Measurements from ENCODE around the gene CDK4. TPM values are rescaled to one million over a fixed set of nuclear protein-coding genes. Genes with fewer than 3 reads are reported as not detected.

Gene CDK4
- total and polyA plus RNA-seq, 5 donors from 2014 or later = 17.5 to 90.3 (median 63.5) TPM

DNA sequence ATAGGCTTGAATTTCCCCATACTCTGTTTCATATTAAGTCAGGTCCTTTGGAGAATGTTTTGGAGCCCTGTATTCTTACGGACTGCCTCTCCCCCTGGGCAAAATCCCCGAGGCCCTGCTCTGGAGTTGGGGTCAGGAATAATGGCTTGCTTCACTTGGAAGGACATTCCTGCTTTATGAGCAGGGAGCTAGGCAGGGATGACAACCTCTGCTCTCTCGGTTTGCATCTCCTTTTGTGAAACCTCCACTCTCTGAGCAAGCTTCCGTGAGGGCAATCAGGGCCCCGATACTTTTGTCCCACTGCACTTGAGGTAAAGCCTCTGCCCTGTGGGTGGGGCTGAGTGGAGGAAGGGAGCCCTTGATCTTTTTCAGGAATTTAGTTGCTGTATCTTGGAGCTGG is 38.9 kb downstream of the CDK4 start:
- Histone ChIP-seq H3K36me3 (ENCODE audit: control insufficient read depth, insufficient read depth, low read length) (peaks cover 46% of the 10 kb centered on the region), H3K4me3 (ENCODE audit: low read depth, low read length) (no peak overlapping the region), H3K27ac (ENCODE audit: insufficient read depth, low read length, poor library complexity, severe bottlenecking) (no peak overlapping the region), H3K9me3 (ENCODE audit: control insufficient read depth in 2 of 2, low read length in 2 of 2) (no peaks in the 10 kb centered on the region), H3K27me3 (ENCODE audit: control insufficient read depth, insufficient read depth, low read length) (no peaks in the 10 kb centered on the region), H3K4me1 (ENCODE audit: control insufficient read depth, insufficient read depth, low read length, poor library complexity, severe bottlenecking) (no peaks in the 10 kb centered on the region)
- ATAC-seq (ENCODE audit: low read depth in 2 of 2) = no peak
- Mint-ChIP-seq H3K9me3 (peaks cover 0 to 2% (median 0%) of the 10 kb centered on the region in 7 donors), H3K27me3 (no peaks in the 10 kb centered on the region), H3K4me1 (peaks cover 14 to 17% (median 16%) of the 10 kb centered on the region in 4 donors), H3K4me3 (no peak overlapping the region), H3K27ac (no peak overlapping the region), H3K36me3 (peaks cover 27% of the 10 kb centered on the region)
- DNase-seq = no peak

DNA sequence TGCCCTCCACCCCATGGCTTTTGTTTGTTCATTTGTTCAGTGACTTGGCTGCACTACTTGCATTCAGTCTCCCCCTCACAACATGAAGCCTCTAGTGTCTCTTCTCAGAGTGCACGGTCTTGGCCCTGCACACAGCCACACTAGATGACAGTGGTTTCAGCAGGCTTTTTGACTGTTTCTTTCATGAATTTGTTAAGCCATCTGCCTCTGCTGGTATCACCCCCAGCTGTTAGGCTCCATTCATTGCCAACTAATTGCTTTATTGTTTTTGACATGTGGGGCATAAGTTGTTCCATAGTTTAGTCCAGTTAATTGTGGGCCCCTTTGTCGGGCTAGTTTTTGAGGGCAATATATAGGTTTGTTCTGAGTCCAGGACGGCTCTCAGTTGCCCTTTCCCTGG is 39.4 kb downstream of the CDK4 start:
- peaks cover 22% of the 10 kb centered on the region for H3K36me3 Mint-ChIP-seq
- peaks cover 14 to 18% (median 17%) of the 10 kb centered on the region in 4 donors for H3K4me1 Mint-ChIP-seq
- no peak overlapping the region for H3K27ac Mint-ChIP-seq
- DNase-seq (no peak), ATAC-seq (ENCODE audit: low read depth in 2 of 2) (no peak)
- peaks cover 0 to 2% (median 0%) of the 10 kb centered on the region in 7 donors for H3K9me3 Mint-ChIP-seq
- peaks cover 41% of the 10 kb centered on the region for H3K36me3 ChIP-seq (ENCODE audit: control insufficient read depth, insufficient read depth, low read length)
- no peaks in the 10 kb centered on the region for H3K27me3 ChIP-seq (ENCODE audit: control insufficient read depth, insufficient read depth, low read length)
- H3K4me3 Mint-ChIP-seq = no peak overlapping the region
- H3K4me3 ChIP-seq (ENCODE audit: low read depth, low read length) = no peak overlapping the region
- H3K27ac ChIP-seq (ENCODE audit: insufficient read depth, low read length, poor library complexity, severe bottlenecking) = no peak overlapping the region
- no peaks in the 10 kb centered on the region for H3K27me3 Mint-ChIP-seq
- H3K9me3 ChIP-seq (ENCODE audit: control insufficient read depth in 2 of 2, low read length in 2 of 2) = no peaks in the 10 kb centered on the region
- H3K4me1 ChIP-seq (ENCODE audit: control insufficient read depth, insufficient read depth, low read length, poor library complexity, severe bottlenecking) = no peaks in the 10 kb centered on the region

DNA sequence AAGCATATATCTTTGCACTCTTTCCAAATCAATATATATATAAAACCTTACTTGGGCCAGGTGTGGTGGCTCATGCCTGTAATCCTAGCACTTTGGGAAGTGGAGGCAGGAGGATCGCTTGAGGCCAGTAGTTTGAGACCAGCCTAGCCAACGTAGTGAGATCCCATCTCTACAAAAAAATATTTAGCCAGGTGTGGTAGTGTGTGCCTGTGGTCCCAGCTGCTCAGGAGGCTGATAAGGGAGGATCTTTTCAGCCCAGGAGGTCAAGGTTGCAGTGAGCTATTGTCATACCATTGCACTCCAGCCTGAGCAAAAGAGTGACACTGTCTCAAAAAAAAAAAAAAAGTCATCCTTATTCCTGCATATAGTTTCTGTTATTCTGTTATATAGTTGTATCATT is 43.8 kb downstream of the CDK4 start:
- H3K9me3 Mint-ChIP-seq = peaks cover 0 to 7% (median 2%) of the 10 kb centered on the region in 7 donors
- peaks cover 14 to 20% (median 17%) of the 10 kb centered on the region in 4 donors for H3K4me1 Mint-ChIP-seq
- peaks cover 8 to 11% of the 10 kb centered on the region in 2 experiments for H3K9me3 ChIP-seq (ENCODE audit: control insufficient read depth in 2 of 2, low read length in 2 of 2)
- H3K36me3 ChIP-seq (ENCODE audit: control insufficient read depth, insufficient read depth, low read length) = peaks cover 47% of the 10 kb centered on the region
- no peak overlapping the region for H3K27ac ChIP-seq (ENCODE audit: insufficient read depth, low read length, poor library complexity, severe bottlenecking)
- no peak overlapping the region for H3K4me3 ChIP-seq (ENCODE audit: low read depth, low read length)
- no peaks in the 10 kb centered on the region for H3K27me3 Mint-ChIP-seq
- no peak overlapping the region for H3K4me3 Mint-ChIP-seq
- H3K36me3 Mint-ChIP-seq = peaks cover 41% of the 10 kb centered on the region
- no peaks in the 10 kb centered on the region for H3K27me3 ChIP-seq (ENCODE audit: control insufficient read depth, insufficient read depth, low read length)
- no peak for DNase-seq
- H3K4me1 ChIP-seq (ENCODE audit: control insufficient read depth, insufficient read depth, low read length, poor library complexity, severe bottlenecking) = no peaks in the 10 kb centered on the region
- no peak for ATAC-seq (ENCODE audit: low read depth in 2 of 2)
- H3K27ac Mint-ChIP-seq = no peak overlapping the region

DNA sequence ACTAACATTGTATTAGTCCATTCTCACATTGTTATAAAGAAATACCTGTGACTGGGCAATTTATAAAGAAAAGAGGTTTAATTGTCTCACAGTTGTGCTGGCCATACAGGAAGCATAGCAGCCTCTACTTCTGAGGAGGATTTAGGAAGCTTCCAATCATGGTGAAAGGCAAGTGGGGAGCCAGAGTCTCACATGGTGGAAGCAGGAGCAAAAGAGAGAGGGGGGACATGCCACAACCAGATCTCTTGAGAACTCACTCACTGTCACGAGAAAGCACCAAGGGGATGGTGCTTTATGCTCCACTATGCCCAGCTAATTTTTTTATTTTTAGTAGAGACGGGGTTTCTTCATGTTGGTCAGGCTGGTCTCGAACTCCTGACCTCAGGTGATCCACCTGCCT is 44.9 kb downstream of the CDK4 start:
- ATAC-seq (ENCODE audit: low read depth in 2 of 2) (no peak), DNase-seq (no peak)
- no peak overlapping the region for H3K4me3 Mint-ChIP-seq
- no peaks in the 10 kb centered on the region for H3K27me3 ChIP-seq (ENCODE audit: control insufficient read depth, insufficient read depth, low read length)
- H3K27ac ChIP-seq (ENCODE audit: insufficient read depth, low read length, poor library complexity, severe bottlenecking) = no peak overlapping the region
- H3K4me1 ChIP-seq (ENCODE audit: control insufficient read depth, insufficient read depth, low read length, poor library complexity, severe bottlenecking) = no peaks in the 10 kb centered on the region
- H3K36me3 ChIP-seq (ENCODE audit: control insufficient read depth, insufficient read depth, low read length) = peaks cover 49% of the 10 kb centered on the region
- H3K4me3 ChIP-seq (ENCODE audit: low read depth, low read length) = no peak overlapping the region
- H3K9me3 ChIP-seq (ENCODE audit: control insufficient read depth in 2 of 2, low read length in 2 of 2) = peaks cover 10 to 15% of the 10 kb centered on the region in 2 experiments
- H3K4me1 Mint-ChIP-seq = peaks cover 17 to 24% (median 20%) of the 10 kb centered on the region in 4 donors
- peaks cover 50% of the 10 kb centered on the region for H3K36me3 Mint-ChIP-seq
- no peak overlapping the region for H3K27ac Mint-ChIP-seq
- H3K27me3 Mint-ChIP-seq = no peaks in the 10 kb centered on the region
- H3K9me3 Mint-ChIP-seq = peaks cover 0 to 8% (median 7%) of the 10 kb centered on the region in 7 donors

DNA sequence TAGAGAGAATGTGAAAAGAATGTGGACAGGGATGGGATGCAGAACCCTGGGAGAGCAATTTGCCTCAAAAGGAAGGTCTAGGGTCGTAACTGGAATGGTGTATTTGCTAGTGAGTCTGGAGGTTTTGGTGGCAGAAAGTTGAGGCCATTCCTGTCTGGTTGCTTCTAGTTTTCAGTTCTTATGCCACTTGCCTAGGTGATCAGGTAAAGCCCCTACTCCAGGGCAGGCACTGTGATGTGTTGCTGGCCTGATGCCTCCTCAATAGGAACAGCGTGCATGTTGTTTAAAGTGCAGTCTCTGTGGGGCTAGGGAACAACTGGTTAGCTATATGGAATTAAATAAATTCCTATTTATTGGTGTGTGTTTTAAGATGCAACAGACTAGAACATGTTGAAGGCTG is 51.8 kb downstream of the CDK4 start:
- DNase-seq (no peak), ATAC-seq (ENCODE audit: low read depth in 2 of 2) (no peak)
- H3K27me3 Mint-ChIP-seq = no peaks in the 10 kb centered on the region
- Histone ChIP-seq H3K9me3 (ENCODE audit: control insufficient read depth in 2 of 2, low read length in 2 of 2) (peaks cover 10 to 15% of the 10 kb centered on the region in 2 experiments), H3K4me3 (ENCODE audit: low read depth, low read length) (no peak overlapping the region), H3K4me1 (ENCODE audit: control insufficient read depth, insufficient read depth, low read length, poor library complexity, severe bottlenecking) (peaks cover 1% of the 10 kb centered on the region), H3K36me3 (ENCODE audit: control insufficient read depth, insufficient read depth, low read length) (peaks cover 68% of the 10 kb centered on the region), H3K27ac (ENCODE audit: insufficient read depth, low read length, poor library complexity, severe bottlenecking) (no peak overlapping the region), H3K27me3 (ENCODE audit: control insufficient read depth, insufficient read depth, low read length) (no peaks in the 10 kb centered on the region)
- H3K9me3 Mint-ChIP-seq = peaks cover 0 to 8% (median 7%) of the 10 kb centered on the region in 7 donors
- H3K4me1 Mint-ChIP-seq = peaks cover 14 to 34% (median 26%) of the 10 kb centered on the region in 4 donors
- peak overlapping the region in 2 of 3 donors; percentile 37 to 60 for H3K27ac Mint-ChIP-seq
- H3K4me3 Mint-ChIP-seq = no peak overlapping the region
- H3K36me3 Mint-ChIP-seq = peaks cover 66% of the 10 kb centered on the region

DNA sequence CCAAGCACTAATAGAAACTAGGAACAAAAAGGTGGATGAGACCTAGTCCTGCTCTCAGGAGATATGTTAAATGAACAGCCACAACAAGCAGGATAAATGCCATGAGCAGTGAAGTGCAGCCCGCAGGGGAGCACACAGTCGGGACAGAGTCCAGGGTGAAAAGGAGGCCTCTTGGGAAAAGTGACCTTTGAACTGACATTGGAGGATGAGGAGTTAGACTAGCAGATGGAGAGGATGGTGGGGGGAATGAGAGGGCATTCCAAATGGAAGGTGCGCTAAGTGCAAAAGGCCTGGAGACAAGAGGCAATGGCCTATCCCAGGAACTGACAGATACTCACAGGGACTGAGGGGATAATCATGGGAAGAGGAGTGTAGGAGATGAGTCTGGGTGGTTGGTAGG is 53.7 kb downstream of the CDK4 start:
- Histone ChIP-seq H3K27me3 (ENCODE audit: control insufficient read depth, insufficient read depth, low read length) (no peaks in the 10 kb centered on the region), H3K36me3 (ENCODE audit: control insufficient read depth, insufficient read depth, low read length) (peaks cover 52% of the 10 kb centered on the region), H3K4me3 (ENCODE audit: low read depth, low read length) (no peak overlapping the region), H3K4me1 (ENCODE audit: control insufficient read depth, insufficient read depth, low read length, poor library complexity, severe bottlenecking) (peaks cover 13% of the 10 kb centered on the region), H3K27ac (ENCODE audit: insufficient read depth, low read length, poor library complexity, severe bottlenecking) (no peak overlapping the region), H3K9me3 (ENCODE audit: control insufficient read depth in 2 of 2, low read length in 2 of 2) (peaks cover 3 to 6% of the 10 kb centered on the region in 2 experiments)
- DNase-seq (no peak), ATAC-seq (ENCODE audit: low read depth in 2 of 2) (no peak)
- Mint-ChIP-seq H3K4me1 (peaks cover 14 to 32% (median 27%) of the 10 kb centered on the region in 4 donors), H3K27me3 (no peaks in the 10 kb centered on the region), H3K4me3 (no peak overlapping the region), H3K27ac (peak overlapping the region in 1 of 3 donors; percentile 6), H3K9me3 (peaks cover 0 to 7% (median 2%) of the 10 kb centered on the region in 7 donors), H3K36me3 (peaks cover 53% of the 10 kb centered on the region)

Other genes starting within 250 kb of the CDK4 start
- gene DDIT3, start 231.8 kb downstream of the CDK4 start, total RNA-seq = 159 TPM
- gene DDIT3, start 231.8 kb downstream of the CDK4 start, polyA plus RNA-seq = 10 to 100 TPM; 17.8 to 25.3 (median 20.9) TPM
- 104 TPM for gene MBD6, start 229.5 kb downstream of the CDK4 start, total RNA-seq
- gene MBD6, start 229.5 kb downstream of the CDK4 start, polyA plus RNA-seq = 1 to 10 TPM; 1.8 to 3.0 (median 2.3) TPM
- gene DCTN2, start 205.1 kb downstream of the CDK4 start, total RNA-seq = 74.9 TPM
- 10 to 100 TPM; 75.1 to 91.6 (median 78.9) TPM for gene DCTN2, start 205.1 kb downstream of the CDK4 start, polyA plus RNA-seq
- gene KIF5A, start 202.3 kb downstream of the CDK4 start, total RNA-seq = 0.72 TPM
- under 1 TPM in 2 of 4 donors, not detected in 2; 0.05 to 0.06 TPM for gene KIF5A, start 202.3 kb downstream of the CDK4 start, polyA plus RNA-seq
- 35.8 TPM for gene PIP4K2C, start 161.1 kb downstream of the CDK4 start, total RNA-seq
- 10 to 100 TPM; 24.6 to 38.6 (median 30.2) TPM for gene PIP4K2C, start 161.1 kb downstream of the CDK4 start, polyA plus RNA-seq
- gene DTX3, start 147.5 kb downstream of the CDK4 start, total RNA-seq = 31.2 TPM
- 1 to 10 TPM; 3.4 to 7.4 (median 5.1) TPM for gene DTX3, start 147.5 kb downstream of the CDK4 start, polyA plus RNA-seq
- 0.64 TPM for gene ARHGEF25, start 140.9 kb downstream of the CDK4 start, total RNA-seq
- not detected for gene ARHGEF25, start 140.9 kb downstream of the CDK4 start, polyA plus RNA-seq
- gene B4GALNT1, start 119.1 kb downstream of the CDK4 start, total RNA-seq = not detected
- not detected for gene B4GALNT1, start 119.1 kb downstream of the CDK4 start, polyA plus RNA-seq
- gene OS9, start 58.2 kb downstream of the CDK4 start, total RNA-seq = 151 TPM
- gene OS9, start 58.2 kb downstream of the CDK4 start, polyA plus RNA-seq = 10 to 100 TPM; 59.2 to 72.4 (median 63.1) TPM
- 60.3 TPM for gene AGAP2, start 13.6 kb downstream of the CDK4 start, total RNA-seq
- 1 to 10 TPM; 4.4 to 7.7 (median 5.6) TPM for gene AGAP2, start 13.6 kb downstream of the CDK4 start, polyA plus RNA-seq
- gene TSPAN31, start 7.3 kb downstream of the CDK4 start, total RNA-seq = 8.7 TPM
- 10 to 100 TPM; 38.4 to 48.9 (median 39.6) TPM for gene TSPAN31, start 7.3 kb downstream of the CDK4 start, polyA plus RNA-seq
- gene MARCHF9, start 2.8 kb upstream of the CDK4 start, total RNA-seq = 35.4 TPM
- gene MARCHF9, start 2.8 kb upstream of the CDK4 start, polyA plus RNA-seq = 1 to 10 TPM; 2.2 to 4.5 (median 3.8) TPM
- gene CYP27B1, start 14.8 kb upstream of the CDK4 start, total RNA-seq = not detected
- gene CYP27B1, start 14.8 kb upstream of the CDK4 start, polyA plus RNA-seq = under 1 TPM in 2 of 4 donors, not detected in 2; 0.14 to 0.26 TPM
- 8.7 TPM for gene METTL1, start 19.8 kb upstream of the CDK4 start, total RNA-seq
- 10 to 100 TPM in 1 of 4 donors, 1 to 10 TPM in 3; 3.5 to 10.8 (median 5.9) TPM for gene METTL1, start 19.8 kb upstream of the CDK4 start, polyA plus RNA-seq
- gene EEF1AKMT3, start 20.3 kb upstream of the CDK4 start, total RNA-seq = 3.7 TPM
- 1 to 10 TPM; 1.8 to 7.6 (median 2.5) TPM for gene EEF1AKMT3, start 20.3 kb upstream of the CDK4 start, polyA plus RNA-seq
- gene TSFM, start 30.5 kb upstream of the CDK4 start, total RNA-seq = 22.8 TPM
- gene TSFM, start 30.5 kb upstream of the CDK4 start, polyA plus RNA-seq = 10 to 100 TPM; 33.4 to 50.4 (median 40.6) TPM
- gene AVIL, start 66.4 kb upstream of the CDK4 start, total RNA-seq = 2.0 TPM
- gene AVIL, start 66.4 kb upstream of the CDK4 start, polyA plus RNA-seq = under 1 TPM; 0.15 to 0.25 (median 0.19) TPM
- 121 TPM for gene CTDSP2, start 94.4 kb upstream of the CDK4 start, total RNA-seq
- 10 to 100 TPM; 45.7 to 54.4 (median 52.5) TPM for gene CTDSP2, start 94.4 kb upstream of the CDK4 start, polyA plus RNA-seq
- gene ATP23, start 189.3 kb upstream of the CDK4 start, total RNA-seq = 4.8 TPM
- 10 to 100 TPM; 16.2 to 40.7 (median 26.1) TPM for gene ATP23, start 189.3 kb upstream of the CDK4 start, polyA plus RNA-seq

All from CD4-positive, CD25-positive, alpha-beta regulatory T cell (primary cell).